Activated T-helper 9 cell treated with anti-CD3 and anti-CD28 coated beads, Interleukin-2, amount 50 U/mL, for 16 hours (primary cell): ENCODE results near the gene TPSD1.
"Not testable (repeated sequence)": the region's sequence is repeated elsewhere in the genome, so short reads cannot be mapped to it uniquely, and the experiment has no call there.

ENCODE experiments used
- DNase-seq: peaks from one replicate; pipeline ENCODE4 v3.0.0-alpha.2; 2020; ENCODE audit warnings: low read depth

The TPSD1 gene

GRCh38 chr16:1281517-1281916 is 25.6 kb downstream of the TPSD1 start:
- DNase-seq: no peak

- no peak for DNase-seq
Measured at GRCh38 chr16:1282324-1282973, 26.6 kb downstream of the TPSD1 start.

GRCh38 chr16:1283296-1283695 is 27.4 kb downstream of the TPSD1 start:
- no peak for DNase-seq

GRCh38 chr16:1283996-1284616 is 28.2 kb downstream of the TPSD1 start:
- DNase-seq: no peak

GRCh38 chr16:1285669-1286512 is 30.0 kb downstream of the TPSD1 start:
- no peak for DNase-seq

GRCh38 chr16:1286513-1287094 is 30.7 kb downstream of the TPSD1 start:
- no peak for DNase-seq

GRCh38 chr16:1287982-1288670 is 32.3 kb downstream of the TPSD1 start:
- no peak for DNase-seq

- no peak for DNase-seq
Measured at GRCh38 chr16:1288813-1289476, 33.1 kb downstream of the TPSD1 start.

- DNase-seq: no peak
Measured at GRCh38 chr16:1289477-1289866, 33.6 kb downstream of the TPSD1 start.

- no peak for DNase-seq
Measured at GRCh38 chr16:1290063-1290501, 34.2 kb downstream of the TPSD1 start.

- DNase-seq: no peak
Measured at GRCh38 chr16:1290860-1291575, 35.1 kb downstream of the TPSD1 start.

- no peak for DNase-seq
Measured at GRCh38 chr16:1291576-1291974, 35.7 kb downstream of the TPSD1 start.

- not testable (repeated sequence) for DNase-seq
Measured at GRCh38 chr16:1292208-1292607, 36.3 kb downstream of the TPSD1 start.

GRCh38 chr16:1292808-1293207 is 36.9 kb downstream of the TPSD1 start:
- DNase-seq: not testable (repeated sequence)

- DNase-seq: no peak
Measured at GRCh38 chr16:1293921-1294656, 38.2 kb downstream of the TPSD1 start.

- DNase-seq: no peak
Measured at GRCh38 chr16:1295465-1295864, 39.6 kb downstream of the TPSD1 start.

- DNase-seq: not testable (repeated sequence)
Measured at GRCh38 chr16:1296688-1297017, 40.8 kb downstream of the TPSD1 start.

GRCh38 chr16:1297018-1297696 is 41.3 kb downstream of the TPSD1 start:
- DNase-seq: no peak

- DNase-seq: no peak
Measured at GRCh38 chr16:1298406-1298805, 42.5 kb downstream of the TPSD1 start.
